HepG2 (cell line): ENCODE measurements around the gene SLC6A12. TPM values are rescaled to one million over a fixed set of nuclear protein-coding genes. Genes with fewer than 3 reads are reported as not detected.

Experiments used
- AGO1 ChIP-seq: fragments of 200-400 bp; formaldehyde crosslinking; IDR thresholded peaks from 2 replicates; pipeline ENCODE4 v1.6.1; 2017; ENCODE audit warnings: mild to moderate bottlenecking, low read depth, low read length, moderate library complexity; ENCODE audit not compliant: poor library complexity, severe bottlenecking
- AGO2 ChIP-seq: fragments of 200-400 bp; formaldehyde crosslinking; optimal IDR thresholded peaks from 2 replicates; pipeline ENCODE3; 2017; ENCODE audit warnings: mild to moderate bottlenecking, low read depth, low read length, moderate library complexity
- BCL6 ChIP-seq: IDR thresholded peaks from 2 replicates; pipeline ENCODE4 v1.6.1; 2016; ENCODE audit warnings: missing genetic modification reagents, missing compliant biosample characterization
- CBX5 ChIP-seq: sonication (generic); formaldehyde crosslinking; IDR thresholded peaks from 2 replicates; pipeline ENCODE4 v1.4.0; 2020; ENCODE audit warnings: missing genetic modification reagents, borderline replicate concordance
- ELF3 ChIP-seq: IDR thresholded peaks from 2 replicates; pipeline ENCODE4 v1.6.1; 2016; ENCODE audit warnings: missing genetic modification reagents, missing compliant biosample characterization
- ERF ChIP-seq: IDR thresholded peaks from 2 replicates; pipeline ENCODE4 v1.6.1; 2018; ENCODE audit warnings: missing biosample characterization, missing genetic modification reagents
- FOXO1 ChIP-seq: sonication (generic); formaldehyde crosslinking; IDR thresholded peaks from 2 replicates; pipeline ENCODE4 v1.4.0; 2020; ENCODE audit warnings: missing genetic modification reagents
- GABPA ChIP-seq, 2 experiments: IDR thresholded peaks; 2 replicates each; pipeline ENCODE4 v1.6.1; 2011 to 2016; ENCODE audit warnings: low read depth in 2 of 2, low read length in 1 of 2, missing biosample characterization in 1 of 2, missing genetic modification characterization in 1 of 2
- GABPB1 ChIP-seq: IDR thresholded peaks from 2 replicates; pipeline ENCODE4 v1.6.1; 2016; ENCODE audit warnings: mild to moderate bottlenecking, missing genetic modification reagents, moderate library complexity, missing compliant biosample characterization
- GFI1 ChIP-seq: sonication (generic); formaldehyde crosslinking; IDR thresholded peaks from 2 replicates; pipeline ENCODE4 v1.5.0; 2020; ENCODE audit warnings: missing genetic modification reagents, mild to moderate bottlenecking, borderline replicate concordance
- GZF1 ChIP-seq: sonication (generic); formaldehyde crosslinking; IDR thresholded peaks from 2 replicates; pipeline ENCODE4 v1.5.1; 2020; ENCODE audit warnings: mild to moderate bottlenecking, missing genetic modification reagents
- HNF4A ChIP-seq: sonication (generic); formaldehyde crosslinking; IDR thresholded peaks from 2 replicates; pipeline ENCODE4 v1.4.0; 2020; ENCODE audit warnings: missing genetic modification reagents
- HOXA3 ChIP-seq: sonication (generic); formaldehyde crosslinking; IDR thresholded peaks from 2 replicates; pipeline ENCODE4 v1.5.0; 2020; ENCODE audit warnings: missing genetic modification reagents
- PAWR ChIP-seq: sonication (generic); formaldehyde crosslinking; IDR thresholded peaks from 2 replicates; pipeline ENCODE4 v1.4.0; 2020; ENCODE audit warnings: missing genetic modification reagents, mild to moderate bottlenecking, borderline replicate concordance
- PITX1 ChIP-seq: sonication (generic); formaldehyde crosslinking; IDR thresholded peaks from 2 replicates; pipeline ENCODE4 v1.5.1; 2020; ENCODE audit warnings: mild to moderate bottlenecking, missing genetic modification reagents
- POGZ ChIP-seq: sonication (generic); formaldehyde crosslinking; IDR thresholded peaks from 2 replicates; pipeline ENCODE4 v1.4.0; 2020; ENCODE audit warnings: mild to moderate bottlenecking, missing genetic modification reagents
- PTBP1 ChIP-seq: fragments of 200-400 bp; formaldehyde crosslinking; IDR thresholded peaks from 2 replicates; pipeline ENCODE4 v1.6.1; 2018; ENCODE audit warnings: low read length, low read depth; ENCODE audit not compliant: poor library complexity, severe bottlenecking
- SP4 ChIP-seq: sonication (generic); formaldehyde crosslinking; IDR thresholded peaks from 2 replicates; pipeline ENCODE4 v1.8.1; 2023; ENCODE audit warnings: mild to moderate bottlenecking, missing genetic modification reagents
- STAG1 ChIP-seq: sonication (generic); formaldehyde crosslinking; IDR thresholded peaks from 2 replicates; pipeline ENCODE4 v1.4.0; 2020; ENCODE audit warnings: missing genetic modification reagents
- TGIF2 ChIP-seq: IDR thresholded peaks from 2 replicates; pipeline ENCODE4 v1.6.1; 2016; ENCODE audit warnings: control low read depth, missing compliant biosample characterization
- ZNF207 ChIP-seq: fragments of 450-650 bp; IDR thresholded peaks from 2 replicates; pipeline ENCODE4 v1.6.1; 2016; ENCODE audit warnings: antibody characterized with exemption, borderline replicate concordance
- ZNF543 ChIP-seq: sonication (generic); formaldehyde crosslinking; IDR thresholded peaks from 2 replicates; pipeline ENCODE4 v1.4.0; 2020; ENCODE audit warnings: mild to moderate bottlenecking, missing genetic modification reagents
- ZNF782 ChIP-seq: sonication (generic); formaldehyde crosslinking; IDR thresholded peaks from 2 replicates; pipeline ENCODE4 v1.4.0; 2020; ENCODE audit warnings: missing genetic modification reagents, mild to moderate bottlenecking, borderline replicate concordance
- polyA plus RNA-seq, 8 experiments: library from polyadenylated mRNA; depleted of rRNA in 3 of 8; stranded (reverse) in 7 of 8; unstranded in 1 of 8; fragments of >200 nt; fragmentation: Illumina TruSeq in 4 of 8; extraction: Trizol in 4 of 8; gene quantifications; 2 replicates each; pipeline versions ENCODE4 v1.2.1 to v1.2.3, GENCODE V29; 2011 to 2016; ENCODE audit warnings: low read depth in 4 of 8, missing spikeins in 1 of 8, mixed read lengths in 1 of 8; ENCODE audit not compliant: insufficient read depth in 1 of 8
- total RNA-seq, 5 experiments: library from RNA; depleted of rRNA; stranded (reverse); fragments of >200 nt; fragmentation: Illumina TruSeq; extraction: Trizol; gene quantifications; 2 replicates each; pipeline ENCODE4 v1.2.3, GENCODE V29; 2016; ENCODE audit warnings: low read depth in 1 of 5
- TF ChIP-seq, protein P1 (sequence below): sonication (generic); formaldehyde crosslinking; IDR thresholded peaks from 2 replicates; pipeline ENCODE4 v1.8.0; 2022; ENCODE audit warnings: mild to moderate bottlenecking, missing genetic modification reagents, moderate library complexity
- TF ChIP-seq, protein P2 (sequence below): sonication (generic); formaldehyde crosslinking; IDR thresholded peaks from 2 replicates; pipeline ENCODE4 v1.4.0; 2020; ENCODE audit warnings: missing genetic modification reagents
- TF ChIP-seq, protein P3 (sequence below): sonication (generic); formaldehyde crosslinking; IDR thresholded peaks from 2 replicates; pipeline ENCODE4 v1.4.0; 2020; ENCODE audit warnings: missing genetic modification reagents

Gene SLC6A12
- total and polyA plus RNA-seq, 2 of the 13 experiments (the other 11 are each of a cell fraction or from before 2014, with no cell fraction given): 3.7 to 18.8 TPM

DNA sequence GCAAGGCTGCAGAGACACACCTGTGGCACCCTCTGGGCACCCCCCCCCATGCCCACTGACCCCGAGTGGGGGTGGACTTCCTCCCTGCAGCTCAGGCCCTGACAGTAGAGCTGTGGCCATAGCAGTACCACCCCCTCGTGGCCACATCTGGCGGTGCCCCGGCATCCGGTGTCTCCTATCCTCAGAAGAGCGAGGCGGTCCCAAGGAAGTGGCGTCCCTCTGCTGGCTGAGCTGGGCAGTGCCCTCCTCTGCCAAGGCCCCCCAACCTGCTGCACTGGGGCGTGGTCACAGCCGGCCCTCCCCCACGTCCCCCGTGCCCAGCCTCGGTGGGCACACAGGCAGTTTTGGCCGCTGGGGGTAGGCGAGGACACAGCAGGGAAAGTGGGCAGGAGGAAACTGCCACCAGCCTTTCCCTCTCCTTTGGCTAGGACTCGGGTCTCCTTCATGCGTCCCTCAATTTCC lies 6.0 kb upstream of the SLC6A12 start (continued):
- TF ChIP-seq, protein P1, sequence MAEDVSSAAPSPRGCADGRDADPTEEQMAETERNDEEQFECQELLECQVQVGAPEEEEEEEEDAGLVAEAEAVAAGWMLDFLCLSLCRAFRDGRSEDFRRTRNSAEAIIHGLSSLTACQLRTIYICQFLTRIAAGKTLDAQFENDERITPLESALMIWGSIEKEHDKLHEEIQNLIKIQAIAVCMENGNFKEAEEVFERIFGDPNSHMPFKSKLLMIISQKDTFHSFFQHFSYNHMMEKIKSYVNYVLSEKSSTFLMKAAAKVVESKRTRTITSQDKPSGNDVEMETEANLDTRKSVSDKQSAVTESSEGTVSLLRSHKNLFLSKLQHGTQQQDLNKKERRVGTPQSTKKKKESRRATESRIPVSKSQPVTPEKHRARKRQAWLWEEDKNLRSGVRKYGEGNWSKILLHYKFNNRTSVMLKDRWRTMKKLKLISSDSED: 0 out of 2 replicates have a peak, but pooled peaks have one; percentile 60
- TF ChIP-seq GABPB1 (CRISPR knock-in tag) (peak; percentile 74), POGZ (0 out of 2 replicates have a peak, but pooled peaks have one; percentile 17), GZF1 (CRISPR knock-in tag) (no peak), TGIF2 (CRISPR knock-in tag) (peak; percentile 62; the same call in 1 of the 2 replicates), ZNF207 (no peak), HNF4A (CRISPR knock-in tag) (peak; percentile 49; the same call in 1 of the 2 replicates), FOXO1 (CRISPR knock-in tag) (0 out of 2 replicates have a peak, but pooled peaks have one; percentile 12), PTBP1 (no peak), ELF3 (peak; percentile 48), HOXA3 (CRISPR knock-in tag) (peak; percentile 31; the same call in 1 of the 2 replicates), PITX1 (CRISPR knock-in tag) (0 out of 2 replicates have a peak, but pooled peaks have one; percentile 28), GABPA (IDR thresholded peaks at IDR 0.05; ENCODE audit: low read depth, low read length) (no peak), GABPA (CRISPR knock-in tag; IDR thresholded peaks at IDR 0.05; ENCODE audit: low read depth) (peak; percentile 36; the same call in 1 of the 2 replicates), PAWR (CRISPR knock-in tag) (no peak), ERF (peak; percentile 62; the same call in 1 of the 2 replicates), CBX5 (peak; percentile 86), ZNF782 (CRISPR knock-in tag) (no peak), ZNF543 (0 out of 2 replicates have a peak, but pooled peaks have one; percentile 8), STAG1 (CRISPR knock-in tag) (peak; percentile 89), AGO2 (no peak), AGO1 (peak; percentile 35), SP4 (CRISPR knock-in tag) (0 out of 2 replicates have a peak, but pooled peaks have one; percentile 55), GFI1 (no peak), BCL6 (CRISPR knock-in tag) (0 out of 2 replicates have a peak, but pooled peaks have one; percentile 40)
- TF ChIP-seq, protein P2, sequence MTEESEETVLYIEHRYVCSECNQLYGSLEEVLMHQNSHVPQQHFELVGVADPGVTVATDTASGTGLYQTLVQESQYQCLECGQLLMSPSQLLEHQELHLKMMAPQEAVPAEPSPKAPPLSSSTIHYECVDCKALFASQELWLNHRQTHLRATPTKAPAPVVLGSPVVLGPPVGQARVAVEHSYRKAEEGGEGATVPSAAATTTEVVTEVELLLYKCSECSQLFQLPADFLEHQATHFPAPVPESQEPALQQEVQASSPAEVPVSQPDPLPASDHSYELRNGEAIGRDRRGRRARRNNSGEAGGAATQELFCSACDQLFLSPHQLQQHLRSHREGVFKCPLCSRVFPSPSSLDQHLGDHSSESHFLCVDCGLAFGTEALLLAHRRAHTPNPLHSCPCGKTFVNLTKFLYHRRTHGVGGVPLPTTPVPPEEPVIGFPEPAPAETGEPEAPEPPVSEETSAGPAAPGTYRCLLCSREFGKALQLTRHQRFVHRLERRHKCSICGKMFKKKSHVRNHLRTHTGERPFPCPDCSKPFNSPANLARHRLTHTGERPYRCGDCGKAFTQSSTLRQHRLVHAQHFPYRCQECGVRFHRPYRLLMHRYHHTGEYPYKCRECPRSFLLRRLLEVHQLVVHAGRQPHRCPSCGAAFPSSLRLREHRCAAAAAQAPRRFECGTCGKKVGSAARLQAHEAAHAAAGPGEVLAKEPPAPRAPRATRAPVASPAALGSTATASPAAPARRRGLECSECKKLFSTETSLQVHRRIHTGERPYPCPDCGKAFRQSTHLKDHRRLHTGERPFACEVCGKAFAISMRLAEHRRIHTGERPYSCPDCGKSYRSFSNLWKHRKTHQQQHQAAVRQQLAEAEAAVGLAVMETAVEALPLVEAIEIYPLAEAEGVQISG (CRISPR knock-in tag): peak; percentile 47; the same call in 1 of the 2 replicates
- TF ChIP-seq, protein P3, sequence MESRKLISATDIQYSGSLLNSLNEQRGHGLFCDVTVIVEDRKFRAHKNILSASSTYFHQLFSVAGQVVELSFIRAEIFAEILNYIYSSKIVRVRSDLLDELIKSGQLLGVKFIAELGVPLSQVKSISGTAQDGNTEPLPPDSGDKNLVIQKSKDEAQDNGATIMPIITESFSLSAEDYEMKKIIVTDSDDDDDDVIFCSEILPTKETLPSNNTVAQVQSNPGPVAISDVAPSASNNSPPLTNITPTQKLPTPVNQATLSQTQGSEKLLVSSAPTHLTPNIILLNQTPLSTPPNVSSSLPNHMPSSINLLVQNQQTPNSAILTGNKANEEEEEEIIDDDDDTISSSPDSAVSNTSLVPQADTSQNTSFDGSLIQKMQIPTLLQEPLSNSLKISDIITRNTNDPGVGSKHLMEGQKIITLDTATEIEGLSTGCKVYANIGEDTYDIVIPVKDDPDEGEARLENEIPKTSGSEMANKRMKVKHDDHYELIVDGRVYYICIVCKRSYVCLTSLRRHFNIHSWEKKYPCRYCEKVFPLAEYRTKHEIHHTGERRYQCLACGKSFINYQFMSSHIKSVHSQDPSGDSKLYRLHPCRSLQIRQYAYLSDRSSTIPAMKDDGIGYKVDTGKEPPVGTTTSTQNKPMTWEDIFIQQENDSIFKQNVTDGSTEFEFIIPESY (CRISPR knock-in tag): peak; percentile 56
